ENCODE measurements around the gene MUC6. TPM values are rescaled to one million over a fixed set of nuclear protein-coding genes. Genes with fewer than 3 reads are reported as not detected.

MUC6 gene
- total RNA-seq, 1 experiment from 2014 or later, result not detected

- Mint-ChIP-seq H3K9me3 (ENCODE audit: unreplicated experiment) (peaks cover 7% of the 10 kb centered on the region), H3K4me1 (ENCODE audit: insufficient read depth, unreplicated experiment) (no peaks in the 10 kb centered on the region), H3K36me3 (ENCODE audit: insufficient read depth, unreplicated experiment) (peaks cover 37% of the 10 kb centered on the region), H3K27ac (ENCODE audit: low read depth, unreplicated experiment) (no peak overlapping the region), H3K4me3 (ENCODE audit: unreplicated experiment) (no peak overlapping the region), H3K27me3 (ENCODE audit: insufficient read depth, unreplicated experiment) (no peaks in the 10 kb centered on the region)
- intact Hi-C loops (cut with micrococcal nuclease), result no loop called here
- ChIA-PET POLR2A (interaction anchor here (0.5 kb wide), 1 partner anchor 178 kb away, joined by 4 read pairs; no protein-coding TSS in a partner anchor), CTCF (no interaction called here)
- no peak for DNase-seq (ENCODE audit: unreplicated experiment)
- BruUV-seq (replicated peaks), result no TSS peak
- TF ChIP-seq CTCF (IDR thresholded peaks at IDR 0.05; ENCODE audit: unreplicated experiment), result no peak
Observed at GRCh38 chr11:1011320-1011698, 25.2 kb downstream of the MUC6 start.

GRCh38 chr11:1010551-1011319 lies 25.8 kb downstream of the MUC6 start:
- POLR2A ChIA-PET, result no interaction called here
- Mint-ChIP-seq H3K27ac (ENCODE audit: low read depth, unreplicated experiment) (no peak overlapping the region), H3K27me3 (ENCODE audit: insufficient read depth, unreplicated experiment) (no peaks in the 10 kb centered on the region), H3K9me3 (ENCODE audit: unreplicated experiment) (peaks cover 1% of the 10 kb centered on the region), H3K36me3 (ENCODE audit: insufficient read depth, unreplicated experiment) (peaks cover 37% of the 10 kb centered on the region), H3K4me3 (ENCODE audit: unreplicated experiment) (no peak overlapping the region), H3K4me1 (ENCODE audit: insufficient read depth, unreplicated experiment) (no peaks in the 10 kb centered on the region)
- no peak for TF ChIP-seq CTCF (IDR thresholded peaks at IDR 0.05; ENCODE audit: unreplicated experiment)
- intact Hi-C loops (cut with micrococcal nuclease), result no loop called here
- DNase-seq (ENCODE audit: unreplicated experiment), result no peak
- BruUV-seq (replicated peaks), result no TSS peak
- CTCF ChIA-PET, result no interaction called here

- CTCF ChIA-PET, result no interaction called here
- BruUV-seq (replicated peaks), result no TSS peak
- intact Hi-C loops (cut with micrococcal nuclease), result no loop called here
Observed at GRCh38 chr11:1009991-1010390, 26.5 kb downstream of the MUC6 start.

GRCh38 chr11:1009371-1009770 lies 27.1 kb downstream of the MUC6 start:
- BruUV-seq (replicated peaks), result no TSS peak
- Mint-ChIP-seq H3K9me3 (ENCODE audit: unreplicated experiment) (no peaks in the 10 kb centered on the region), H3K36me3 (ENCODE audit: insufficient read depth, unreplicated experiment) (peaks cover 49% of the 10 kb centered on the region), H3K27ac (ENCODE audit: low read depth, unreplicated experiment) (no peak overlapping the region), H3K27me3 (ENCODE audit: insufficient read depth, unreplicated experiment) (no peaks in the 10 kb centered on the region), H3K4me3 (ENCODE audit: unreplicated experiment) (no peak overlapping the region), H3K4me1 (ENCODE audit: insufficient read depth, unreplicated experiment) (no peaks in the 10 kb centered on the region)
- no peak for TF ChIP-seq CTCF (IDR thresholded peaks at IDR 0.05; ENCODE audit: unreplicated experiment)
- no peak for DNase-seq (ENCODE audit: unreplicated experiment)
- ChIA-PET CTCF (interaction anchor here (0.7 kb wide), 1 partner anchor 17 kb away, joined by 3 read pairs; no protein-coding TSS in a partner anchor), POLR2A (no interaction called here)
- intact Hi-C loops (cut with micrococcal nuclease), result no loop called here

More at GRCh38 chr11:1009991-1010390, 26.5 kb downstream of the MUC6 start:
- no peak for TF ChIP-seq CTCF (IDR thresholded peaks at IDR 0.05; ENCODE audit: unreplicated experiment)
- POLR2A ChIA-PET, result no interaction called here
- Mint-ChIP-seq H3K36me3 (ENCODE audit: insufficient read depth, unreplicated experiment) (peaks cover 43% of the 10 kb centered on the region), H3K4me1 (ENCODE audit: insufficient read depth, unreplicated experiment) (no peaks in the 10 kb centered on the region), H3K27ac (ENCODE audit: low read depth, unreplicated experiment) (no peak overlapping the region), H3K9me3 (ENCODE audit: unreplicated experiment) (no peaks in the 10 kb centered on the region), H3K27me3 (ENCODE audit: insufficient read depth, unreplicated experiment) (no peaks in the 10 kb centered on the region), H3K4me3 (ENCODE audit: unreplicated experiment) (no peak overlapping the region)
- DNase-seq (ENCODE audit: unreplicated experiment), result no peak
